GM10266 (cell line): ENCODE data around the gene RBM7.

Source experiments
- DNase-seq: peaks from one replicate; pipeline ENCODE4 v3.0.0; 2012; ENCODE audit errors: extremely low spot score
- TF ChIP-seq, protein P1 (sequence below): IDR thresholded peaks from 2 replicates; pipeline ENCODE4 v1.5.1; 2012; ENCODE audit warnings: mild to moderate bottlenecking, low read depth; ENCODE audit not compliant: control insufficient read depth, insufficient read depth; ENCODE audit errors: missing control alignments

The RBM7 gene

DNA sequence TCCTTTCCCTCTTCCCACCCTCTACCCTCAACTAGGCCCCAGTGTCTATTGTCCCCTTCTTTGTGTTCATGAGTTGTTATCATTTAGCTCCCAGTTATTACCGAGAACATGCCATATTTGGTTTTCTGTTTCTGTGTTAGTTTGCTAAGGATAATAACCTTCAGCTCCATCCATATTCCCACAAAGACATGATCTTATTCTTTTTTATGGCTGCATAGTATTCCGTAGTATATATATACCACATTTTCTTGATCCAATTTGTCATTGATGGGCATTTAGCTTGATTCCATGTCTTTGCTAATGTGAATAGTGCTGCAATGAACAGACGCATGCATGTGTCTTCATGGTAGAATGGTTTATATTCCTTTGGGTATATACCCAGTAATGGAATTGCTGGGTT is 18.0 kb upstream of the RBM7 start:
- TF ChIP-seq, protein P1, sequence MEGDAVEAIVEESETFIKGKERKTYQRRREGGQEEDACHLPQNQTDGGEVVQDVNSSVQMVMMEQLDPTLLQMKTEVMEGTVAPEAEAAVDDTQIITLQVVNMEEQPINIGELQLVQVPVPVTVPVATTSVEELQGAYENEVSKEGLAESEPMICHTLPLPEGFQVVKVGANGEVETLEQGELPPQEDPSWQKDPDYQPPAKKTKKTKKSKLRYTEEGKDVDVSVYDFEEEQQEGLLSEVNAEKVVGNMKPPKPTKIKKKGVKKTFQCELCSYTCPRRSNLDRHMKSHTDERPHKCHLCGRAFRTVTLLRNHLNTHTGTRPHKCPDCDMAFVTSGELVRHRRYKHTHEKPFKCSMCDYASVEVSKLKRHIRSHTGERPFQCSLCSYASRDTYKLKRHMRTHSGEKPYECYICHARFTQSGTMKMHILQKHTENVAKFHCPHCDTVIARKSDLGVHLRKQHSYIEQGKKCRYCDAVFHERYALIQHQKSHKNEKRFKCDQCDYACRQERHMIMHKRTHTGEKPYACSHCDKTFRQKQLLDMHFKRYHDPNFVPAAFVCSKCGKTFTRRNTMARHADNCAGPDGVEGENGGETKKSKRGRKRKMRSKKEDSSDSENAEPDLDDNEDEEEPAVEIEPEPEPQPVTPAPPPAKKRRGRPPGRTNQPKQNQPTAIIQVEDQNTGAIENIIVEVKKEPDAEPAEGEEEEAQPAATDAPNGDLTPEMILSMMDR, result no peak
- DNase-seq, result no peak

DNA sequence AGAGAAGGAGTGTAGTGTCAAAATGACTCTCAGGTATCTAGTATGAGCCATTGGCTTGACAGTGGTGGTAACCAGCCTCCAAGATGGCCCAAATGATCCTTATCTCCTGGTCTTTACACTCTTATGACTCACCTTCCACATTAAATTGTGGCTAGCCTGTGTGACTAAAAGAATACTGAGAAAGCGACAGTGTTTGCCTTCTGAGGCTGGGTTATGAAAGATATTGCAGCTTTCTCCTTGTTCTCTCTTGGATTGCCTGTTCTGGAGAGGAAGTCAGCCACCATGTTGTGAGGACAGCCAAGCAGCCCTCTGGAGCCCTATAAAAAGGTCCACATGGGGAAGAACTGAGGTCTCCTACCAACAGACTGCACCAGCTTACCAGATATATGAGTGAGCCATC is 16.0 kb upstream of the RBM7 start:
- TF ChIP-seq, protein P1, result no peak
- no peak for DNase-seq

DNA sequence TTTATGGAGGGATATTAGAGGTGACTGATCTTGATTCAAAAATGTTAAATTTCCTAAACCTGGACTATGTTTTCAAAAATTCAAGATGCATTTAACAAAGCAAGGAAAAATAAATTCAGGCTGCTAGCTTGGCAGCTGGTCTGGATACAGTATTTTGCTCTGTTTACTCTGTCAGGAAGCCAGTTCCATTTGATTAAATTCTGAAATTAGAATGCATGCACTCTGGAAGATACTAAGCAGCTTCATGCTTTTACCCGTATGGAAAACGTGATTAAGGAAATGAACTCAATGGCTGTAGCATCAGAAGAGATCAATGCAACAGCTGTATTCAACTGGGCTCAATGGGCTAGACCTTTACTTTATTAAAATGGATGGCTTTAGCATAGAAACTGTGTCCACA is 14.3 kb upstream of the RBM7 start:
- DNase-seq, result no peak
- TF ChIP-seq, protein P1, result no peak

DNA sequence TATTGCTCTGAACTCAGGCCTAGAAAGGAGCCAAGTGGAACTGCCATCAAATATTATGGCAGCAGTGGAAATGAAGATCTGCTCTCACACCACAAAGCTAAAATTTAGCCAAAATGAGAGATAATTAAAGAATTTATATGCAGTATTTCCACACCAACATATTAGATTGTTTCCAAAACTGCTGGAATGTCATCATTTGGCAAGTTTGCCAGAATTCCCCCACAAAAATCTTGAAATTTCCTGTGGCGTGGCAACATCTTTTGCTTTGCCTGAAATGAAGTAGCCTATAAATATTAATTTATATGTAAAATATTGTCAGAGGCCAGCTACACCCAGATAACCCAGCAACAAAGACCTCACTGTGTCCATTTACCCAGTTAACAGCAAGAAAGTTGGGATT is 13.9 kb upstream of the RBM7 start:
- no peak for DNase-seq
- TF ChIP-seq, protein P1, result no peak

DNA sequence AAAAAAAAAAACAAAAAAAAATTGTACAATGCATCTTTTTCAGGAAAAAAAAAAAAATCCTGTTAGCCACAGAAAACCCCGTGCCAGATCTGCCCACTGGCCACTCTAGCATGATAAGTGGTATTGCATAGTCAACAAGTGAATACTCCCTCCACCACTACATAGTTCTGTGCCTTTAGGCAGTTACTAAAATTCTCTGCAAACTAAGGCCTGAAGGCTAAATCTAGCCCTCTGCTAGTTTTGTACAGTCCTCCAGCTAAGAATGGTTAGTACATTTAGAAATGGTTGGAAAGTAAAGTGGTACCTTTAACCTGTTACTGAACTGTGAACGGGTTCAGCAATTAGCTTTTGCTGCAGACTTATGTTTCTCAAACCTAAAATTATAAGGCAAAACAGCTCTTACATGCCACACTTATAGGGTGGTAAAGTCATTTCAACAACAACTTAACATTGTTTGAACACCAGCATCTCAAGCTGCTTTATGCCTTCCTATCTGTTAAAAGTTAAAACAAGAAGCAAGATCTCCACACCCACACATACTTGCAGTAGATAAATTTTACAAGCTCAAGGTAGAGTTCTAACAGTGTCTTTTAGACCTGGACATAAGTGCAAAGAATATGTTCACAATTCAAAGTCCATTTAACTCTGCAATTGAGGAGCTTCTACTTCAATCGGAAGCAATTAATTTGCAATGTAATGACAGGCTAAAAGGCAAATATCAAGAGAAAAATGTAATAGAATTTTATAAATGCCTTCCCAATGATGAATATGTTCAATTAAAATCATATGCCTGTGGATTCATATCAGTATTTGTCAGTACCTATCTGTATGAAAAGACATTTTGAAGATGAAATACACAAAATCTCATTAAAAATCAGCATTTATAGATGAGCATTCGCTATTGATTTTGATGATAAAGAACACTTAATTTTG is 7.5 kb upstream of the RBM7 start:
- no peak for DNase-seq
- TF ChIP-seq, protein P1, result no peak

DNA sequence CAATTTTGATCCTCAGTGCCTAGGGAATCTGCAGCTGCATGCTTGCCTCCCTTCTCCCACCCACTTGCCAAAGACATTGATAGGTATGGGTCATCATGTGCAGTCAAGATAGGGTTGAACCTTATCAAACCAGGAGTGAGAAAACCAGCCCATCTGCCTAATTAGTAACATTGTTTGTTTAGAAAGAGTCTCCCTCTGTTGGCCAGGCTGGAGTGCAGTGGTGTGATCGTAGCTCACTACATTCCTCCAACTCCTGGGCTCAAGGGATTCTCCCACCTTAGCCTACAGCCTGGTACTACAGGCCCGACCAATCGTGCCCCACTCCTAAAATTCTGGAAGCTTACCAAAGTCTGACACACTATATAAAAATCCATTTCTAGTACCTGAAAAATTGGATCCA is 4.7 kb upstream of the RBM7 start:
- DNase-seq, result no peak
- TF ChIP-seq, protein P1, result no peak

DNA sequence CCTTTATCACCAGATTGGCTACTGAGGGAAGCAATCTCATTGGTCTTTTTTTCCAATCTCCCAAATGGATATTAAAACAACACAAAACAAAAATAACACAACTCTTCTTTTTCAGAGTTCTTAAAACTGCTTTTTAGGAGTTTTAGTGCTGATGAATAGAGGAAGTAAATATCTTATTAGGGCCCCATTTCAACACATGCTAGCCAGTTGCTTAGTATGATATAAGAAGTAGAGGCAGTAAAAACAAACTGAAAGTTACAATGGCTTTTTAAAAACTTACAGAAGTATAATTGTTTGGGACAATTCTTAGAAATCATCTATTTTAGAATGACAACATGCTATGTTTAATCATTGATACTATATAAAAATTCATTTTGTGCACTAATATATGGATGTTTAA is 3.5 kb upstream of the RBM7 start:
- TF ChIP-seq, protein P1, result no peak

More for the DNA sequence above, 3.5 kb upstream of the RBM7 start:
- DNase-seq, result no peak
